Spleen (tissue), 11 donors: Measurements from ENCODE around the gene PADI6. TPM values are rescaled to one million over a fixed set of nuclear protein-coding genes. Genes with fewer than 3 reads are reported as not detected.

Experiments
- DNase-seq: peaks from one replicate; pipeline ENCODE4 v3.0.0-alpha.2; 2020
- H3K27ac ChIP-seq, 8 donors: fragments of 200-600 bp; sonication (generic) in 7 of 8; 1 replicate in 4 of 8; 2 replicates in 4 of 8; pipeline versions ENCODE4 v1.5.0 to v1.8.0; 2016 to 2021; ENCODE audit warnings: inconsistent platforms in 4 of 8, mild to moderate bottlenecking in 4 of 8, moderate library complexity in 1 of 8
- H3K27me3 ChIP-seq, 7 donors: fragments of 200-600 bp; sonication (generic) in 6 of 7; replicated peaks in 1 of 7; 1 replicate in 4 of 7; 2 replicates in 3 of 7; pipeline versions ENCODE4 v1.5.0 to v1.8.0; 2016 to 2021; ENCODE audit warnings: inconsistent platforms in 3 of 7, mild to moderate bottlenecking in 1 of 7
- H3K36me3 ChIP-seq, 6 donors: fragments of 200-600 bp; sonication (generic) in 5 of 6; 1 replicate in 4 of 6; 2 replicates in 2 of 6; pipeline versions ENCODE4 v1.5.0 to v1.8.0; 2016 to 2021; ENCODE audit warnings: inconsistent platforms in 2 of 6
- H3K4me1 ChIP-seq, 6 donors: fragments of 200-600 bp; sonication (generic) in 5 of 6; 1 replicate in 3 of 6; 2 replicates in 3 of 6; pipeline versions ENCODE4 v1.5.0 to v1.8.0; 2016 to 2021; ENCODE audit warnings: inconsistent platforms in 3 of 6
- H3K4me3 ChIP-seq, 8 donors: fragments of 200-600 bp; sonication (generic) in 7 of 8; 1 replicate in 4 of 8; 2 replicates in 4 of 8; pipeline versions ENCODE4 v1.5.0 to v1.8.0; 2016 to 2021; ENCODE audit warnings: inconsistent platforms in 4 of 8, mild to moderate bottlenecking in 4 of 8, moderate library complexity in 2 of 8
- H3K9me3 ChIP-seq, 8 donors: fragments of 200-600 bp; sonication (generic) in 7 of 8; 1 replicate in 4 of 8; 2 replicates in 4 of 8; pipeline versions ENCODE4 v1.5.0 to v1.8.0; 2016 to 2021; ENCODE audit warnings: inconsistent platforms in 4 of 8
- CTCF ChIP-seq, 11 experiments: fragments of 200-600 bp in 7 of 11; fragments of 450-650 bp in 4 of 11; sonication (generic) in 4 of 11; IDR thresholded peaks in 8 of 11; conservative IDR thresholded peaks in 3 of 11; 1 replicate in 7 of 11; 2 replicates in 4 of 11; pipeline versions ENCODE4 v1.4.0 to v1.8.0; 2016 to 2021; ENCODE audit warnings: antibody characterized with exemption in 11 of 11, inconsistent platforms in 4 of 11, mild to moderate bottlenecking in 1 of 11
- POLR2A ChIP-seq, 3 donors: fragments of 450-650 bp; IDR thresholded peaks; one replicate each; pipeline ENCODE4 v1.5.1; 2017; ENCODE audit warnings: antibody characterized with exemption in 3 of 3, mild to moderate bottlenecking in 1 of 3
- POLR2AphosphoS5 ChIP-seq, 3 donors: sonication (generic); formaldehyde crosslinking; IDR thresholded peaks; one replicate each; pipeline ENCODE4 v1.5.1; 2017; ENCODE audit warnings: antibody characterized with exemption in 3 of 3
- WGBS, 5 donors: extraction: QIAGEN DNeasy Blood & Tissue Kit in 3 of 5; methylation state at CpG; one replicate each; pipeline versions ENCODE4 v1.1.5 to v1.1.7; 2013 to 2018; 5-methylcytosine and 5-hydroxymethylcytosine counted together
- intact Hi-C: fragments of 100-400 bp; cut with DNase I; formaldehyde crosslinking; loops from one replicate; pipeline ENCODE4 v1.15.0; 2023; ENCODE audit warnings: low total_unique reads
- polyA plus RNA-seq, 3 donors: library from polyadenylated mRNA; stranded (reverse); fragments of 200-250 nt; gene quantifications; one replicate each; pipeline ENCODE4 v1.2.1, GENCODE V29; 2013
- total RNA-seq, 7 donors: library from RNA; depleted of rRNA in 3 of 7; stranded (reverse); fragments of >200 nt in 3 of 7; fragmentation: NEBNext Ultra II Directional in 4 of 7; extraction: Animal tissue kit (Norgen Biotek cat#: 25700) in 4 of 7; gene quantifications; one replicate each; pipeline versions ENCODE4 v1.1.0 to v1.2.1, GENCODE V29; 2016 to 2021
- donor health status: healthy with polysubstance abuse.
- donor health status: DM: no; HTN: no; CAD: no; lungs with moderate emphysema.
- donor health status: DM: no; HTN: no; CAD: no.
- donor health status: Bipolar disorder and iron deficiency.
- donor health status: healthy.
- donor health status: DM: no; HTN: no; CAD: no.
- donor health status: DM: yes; HTN: yes; CAD: no.

The PADI6 gene
- total and polyA plus RNA-seq, 10 donors: 0.14 TPM; not detected in 9

GRCh38 chr1:17350083-17350482 is 21.9 kb upstream of the PADI6 start:
- Histone ChIP-seq H3K27me3 (peaks cover 0 to 38% (median 0%) of the 10 kb centered on the region in 7 donors), H3K4me1 (no peaks in the 10 kb centered on the region), H3K36me3 (peaks cover 0 to 87% (median 0%) of the 10 kb centered on the region in 6 donors), H3K27ac (no peak overlapping the region), H3K9me3 (peaks cover 0 to 1% (median 0%) of the 10 kb centered on the region in 8 donors), H3K4me3 (no peak overlapping the region)
- WGBS, 5 donors: 38 to 50% (median 43%) methylated on average over 8 of the region's 8 CpGs; no CpG with 5 or more reads in 1 of the 5 donors
- no peak for DNase-seq
- TF ChIP-seq CTCF (IDR thresholded peaks at IDR 0.05 in 8 of 11, conservative IDR thresholded peaks at IDR 0.05 in 3 of 11) (no peak), POLR2A (IDR thresholded peaks at IDR 0.05) (no peak), POLR2AphosphoS5 (IDR thresholded peaks at IDR 0.05) (no peak)
- intact Hi-C loops: no loop called here

- peaks cover 0 to 5% (median 0%) of the 10 kb centered on the region in 6 donors for H3K4me1 ChIP-seq
- 79 to 90% (median 83%) methylated on average over 5 to 7 of the region's 7 CpGs for WGBS, 5 donors
These were observed 21.0 kb upstream of the PADI6 start for GRCh38 chr1:17350928-17351446.

GRCh38 chr1:17351598-17352324 is 20.2 kb upstream of the PADI6 start:
- peaks cover 0 to 5% (median 0%) of the 10 kb centered on the region in 6 donors for H3K4me1 ChIP-seq
- H3K4me3 ChIP-seq: no peak overlapping the region
- peaks cover 0 to 32% (median 0%) of the 10 kb centered on the region in 7 donors for H3K27me3 ChIP-seq
- TF ChIP-seq CTCF (IDR thresholded peaks at IDR 0.05 in 8 of 11, conservative IDR thresholded peaks at IDR 0.05 in 3 of 11) (no peak), POLR2AphosphoS5 (IDR thresholded peaks at IDR 0.05) (no peak), POLR2A (IDR thresholded peaks at IDR 0.05) (no peak)
- H3K27ac ChIP-seq: no peak overlapping the region
- intact Hi-C loops: no loop called here
- 72 to 88% (median 81%) methylated on average over 7 to 8 of the region's 8 CpGs for WGBS, 5 donors
- peaks cover 0 to 87% (median 0%) of the 10 kb centered on the region in 6 donors for H3K36me3 ChIP-seq
- DNase-seq: no peak
- no peaks in the 10 kb centered on the region for H3K9me3 ChIP-seq

More at GRCh38 chr1:17350928-17351446, 21.0 kb upstream of the PADI6 start:
- peaks cover 0 to 87% (median 0%) of the 10 kb centered on the region in 6 donors for H3K36me3 ChIP-seq
- H3K27me3 ChIP-seq: peaks cover 0 to 37% (median 0%) of the 10 kb centered on the region in 7 donors
- no peak for DNase-seq
- no peak for TF ChIP-seq POLR2AphosphoS5 (IDR thresholded peaks at IDR 0.05)
- no peak for TF ChIP-seq POLR2A (IDR thresholded peaks at IDR 0.05)
- no peak for TF ChIP-seq CTCF (IDR thresholded peaks at IDR 0.05 in 8 of 11, conservative IDR thresholded peaks at IDR 0.05 in 3 of 11)
- H3K9me3 ChIP-seq: no peaks in the 10 kb centered on the region
- no peak overlapping the region for H3K27ac ChIP-seq
- intact Hi-C loops: no loop called here
- H3K4me3 ChIP-seq: no peak overlapping the region

GRCh38 chr1:17352419-17352909 is 19.5 kb upstream of the PADI6 start:
- DNase-seq: no peak
- no peak overlapping the region for H3K27ac ChIP-seq
- H3K36me3 ChIP-seq: peaks cover 0 to 87% (median 0%) of the 10 kb centered on the region in 6 donors
- intact Hi-C loops: no loop called here
- H3K4me1 ChIP-seq: peaks cover 0 to 5% (median 0%) of the 10 kb centered on the region in 6 donors
- WGBS, 5 donors: 71 to 79% (median 72%) methylated on average over 8 of the region's 8 CpGs
- no peak overlapping the region for H3K4me3 ChIP-seq
- TF ChIP-seq CTCF (IDR thresholded peaks at IDR 0.05 in 8 of 11, conservative IDR thresholded peaks at IDR 0.05 in 3 of 11): no peak
- no peak for TF ChIP-seq POLR2AphosphoS5 (IDR thresholded peaks at IDR 0.05)
- TF ChIP-seq POLR2A (IDR thresholded peaks at IDR 0.05): no peak
- H3K27me3 ChIP-seq: peaks cover 0 to 25% (median 0%) of the 10 kb centered on the region in 7 donors
- H3K9me3 ChIP-seq: no peaks in the 10 kb centered on the region
